Embryonic facial prominence (tissue), 1 donor: Measurements from ENCODE around the gene MAPK8IP1.

Experiments used
- DNase-seq: peaks from one replicate; pipeline ENCODE4 v3.0.0-alpha.2; 2016; ENCODE audit errors: extremely low spot score

MAPK8IP1 gene

DNA sequence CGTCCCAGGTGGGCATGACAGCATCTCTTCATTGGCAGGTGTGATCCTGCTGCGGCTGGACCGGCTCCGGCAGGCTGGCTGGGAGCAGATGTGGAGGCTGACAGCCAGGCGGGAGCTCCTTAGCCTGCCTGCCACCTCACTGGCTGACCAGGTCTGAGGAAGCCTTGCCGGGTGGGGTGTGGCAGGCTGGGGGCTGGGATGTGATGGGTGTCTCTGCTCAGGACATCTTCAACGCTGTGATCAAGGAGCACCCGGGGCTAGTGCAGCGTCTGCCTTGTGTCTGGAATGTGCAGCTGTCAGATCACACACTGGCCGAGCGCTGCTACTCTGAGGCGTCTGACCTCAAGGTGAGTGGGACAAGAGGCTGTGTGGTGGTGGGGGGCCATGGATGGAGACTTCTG, 40.5 kb downstream of the MAPK8IP1 start:
- no peak for DNase-seq

- no peak for DNase-seq
Observed at GRCh38 chr11:45926536-45927331, 41.3 kb downstream of the MAPK8IP1 start.

DNA sequence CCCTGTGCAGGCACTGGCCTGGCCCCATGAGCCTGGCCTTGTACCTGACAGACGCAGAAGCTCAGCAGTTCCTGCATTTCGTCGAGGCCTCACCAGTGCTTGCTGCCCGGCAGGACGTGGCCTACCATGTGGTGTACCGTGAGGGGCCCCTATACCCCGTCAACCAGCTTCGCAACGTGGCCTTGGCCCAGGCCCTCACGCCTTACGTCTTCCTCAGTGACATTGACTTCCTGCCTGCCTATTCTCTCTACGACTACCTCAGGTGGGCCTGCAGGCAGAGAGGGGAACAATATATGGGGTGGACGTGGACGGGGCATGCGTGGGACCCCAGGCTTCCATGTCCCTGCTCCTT, 41.9 kb downstream of the MAPK8IP1 start:
- no peak for DNase-seq

DNA sequence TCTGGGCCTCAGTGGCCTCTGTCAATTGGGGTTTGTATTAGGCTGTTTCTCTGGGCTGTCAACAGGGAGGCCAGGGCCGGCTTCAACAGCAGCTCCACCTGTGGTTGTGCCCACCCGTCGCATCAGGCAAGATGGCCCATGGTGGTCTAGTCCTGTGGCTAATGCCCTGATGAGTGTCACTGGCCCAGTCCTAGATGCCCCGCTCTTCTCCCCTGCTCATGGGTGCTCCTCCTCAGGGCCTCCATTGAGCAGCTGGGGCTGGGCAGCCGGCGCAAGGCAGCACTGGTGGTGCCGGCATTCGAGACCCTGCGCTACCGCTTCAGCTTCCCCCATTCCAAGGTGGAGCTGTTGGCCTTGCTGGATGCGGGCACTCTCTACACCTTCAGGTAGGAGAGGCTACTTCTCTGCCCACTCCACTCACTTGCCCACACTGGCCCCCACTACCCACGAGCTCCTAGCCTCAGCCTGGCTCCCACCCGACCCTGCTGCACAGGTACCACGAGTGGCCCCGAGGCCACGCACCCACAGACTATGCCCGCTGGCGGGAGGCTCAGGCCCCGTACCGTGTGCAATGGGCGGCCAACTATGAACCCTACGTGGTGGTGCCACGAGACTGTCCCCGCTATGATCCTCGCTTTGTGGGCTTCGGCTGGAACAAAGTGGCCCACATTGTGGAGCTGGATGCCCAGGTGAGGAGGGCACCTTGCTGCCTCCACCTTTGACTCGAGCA, 42.4 kb downstream of the MAPK8IP1 start:
- no peak for DNase-seq

- no peak for DNase-seq
Observed at GRCh38 chr11:45928535-45929215, 43.2 kb downstream of the MAPK8IP1 start.

GRCh38 chr11:45929486-45930030, 44.1 kb downstream of the MAPK8IP1 start:
- no peak for DNase-seq

DNA sequence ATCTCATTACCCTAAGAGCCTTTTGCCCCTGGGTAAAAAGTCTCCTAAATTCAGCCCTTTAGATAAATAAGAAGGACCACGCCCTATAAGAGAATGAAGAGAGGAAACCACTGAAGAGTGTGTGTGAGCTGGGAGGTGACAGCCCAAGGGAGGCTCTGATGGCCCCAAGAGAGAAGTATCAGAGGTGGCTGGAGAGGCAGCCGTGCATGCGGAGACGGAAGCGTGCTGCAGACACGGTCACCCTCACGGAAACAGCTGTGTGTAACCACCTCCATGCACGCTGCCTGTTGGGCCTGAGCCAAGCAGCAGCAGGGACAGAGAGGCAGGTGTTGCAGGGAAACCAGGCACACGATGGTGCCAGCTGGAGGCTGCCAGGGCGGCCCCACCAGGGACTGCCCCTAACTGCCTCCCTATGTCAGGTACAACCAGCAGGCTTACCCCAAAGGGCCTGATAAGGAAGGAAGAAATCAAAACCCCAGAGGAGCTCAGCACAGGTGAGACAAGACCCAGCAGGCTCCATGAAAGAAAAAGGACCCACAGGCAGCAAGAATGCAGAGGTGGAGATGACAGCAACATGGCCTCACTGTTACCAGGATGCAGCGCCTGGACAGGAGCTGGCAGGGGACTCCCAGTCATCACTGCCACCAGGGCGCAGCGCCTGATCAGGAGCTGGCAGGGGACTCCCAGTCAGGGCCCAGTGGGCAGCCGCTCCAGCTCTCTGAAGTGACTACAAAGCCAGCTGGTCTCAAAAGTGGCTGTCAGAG, 44.8 kb downstream of the MAPK8IP1 start:
- DNase-seq: no peak

- DNase-seq: no peak
Observed at GRCh38 chr11:45930951-45931570, 45.6 kb downstream of the MAPK8IP1 start.

GRCh38 chr11:45931739-45932138, 46.3 kb downstream of the MAPK8IP1 start:
- DNase-seq: no peak

- DNase-seq: no peak
Observed at GRCh38 chr11:45932217-45932616, 46.8 kb downstream of the MAPK8IP1 start.

DNA sequence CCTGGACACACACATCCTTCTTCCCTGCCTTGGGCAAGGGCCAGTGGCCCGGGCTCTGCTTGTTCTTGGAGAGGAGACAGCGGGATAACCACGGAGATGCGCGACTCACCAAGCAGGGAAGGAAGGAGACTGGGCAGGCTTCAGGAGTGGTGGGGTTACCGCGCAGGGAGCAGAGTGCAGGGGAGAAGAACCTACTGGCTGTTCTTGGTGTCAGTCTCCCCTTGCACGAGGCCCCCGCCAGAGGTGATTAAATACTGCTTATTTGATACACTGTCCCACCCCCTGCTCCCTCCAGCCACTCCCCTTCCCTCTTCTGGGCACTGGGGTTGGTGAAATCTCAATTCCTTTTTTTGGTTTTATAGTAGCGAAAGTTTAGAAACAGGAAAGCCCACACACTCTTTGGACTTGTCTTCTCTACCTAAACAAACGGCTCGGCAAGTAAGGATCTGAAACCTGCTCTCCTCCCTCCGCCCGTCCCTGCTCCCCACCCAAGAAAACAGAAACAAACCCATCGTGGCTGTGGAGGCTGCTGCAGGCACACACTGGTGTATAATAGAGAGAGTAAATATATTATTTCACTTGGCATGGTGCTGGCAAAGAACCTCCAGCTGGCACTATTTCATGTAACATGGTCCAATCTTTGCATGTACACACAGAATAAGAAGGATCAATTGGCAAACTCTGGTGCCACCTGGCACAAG, 47.8 kb downstream of the MAPK8IP1 start:
- DNase-seq: no peak

DNA sequence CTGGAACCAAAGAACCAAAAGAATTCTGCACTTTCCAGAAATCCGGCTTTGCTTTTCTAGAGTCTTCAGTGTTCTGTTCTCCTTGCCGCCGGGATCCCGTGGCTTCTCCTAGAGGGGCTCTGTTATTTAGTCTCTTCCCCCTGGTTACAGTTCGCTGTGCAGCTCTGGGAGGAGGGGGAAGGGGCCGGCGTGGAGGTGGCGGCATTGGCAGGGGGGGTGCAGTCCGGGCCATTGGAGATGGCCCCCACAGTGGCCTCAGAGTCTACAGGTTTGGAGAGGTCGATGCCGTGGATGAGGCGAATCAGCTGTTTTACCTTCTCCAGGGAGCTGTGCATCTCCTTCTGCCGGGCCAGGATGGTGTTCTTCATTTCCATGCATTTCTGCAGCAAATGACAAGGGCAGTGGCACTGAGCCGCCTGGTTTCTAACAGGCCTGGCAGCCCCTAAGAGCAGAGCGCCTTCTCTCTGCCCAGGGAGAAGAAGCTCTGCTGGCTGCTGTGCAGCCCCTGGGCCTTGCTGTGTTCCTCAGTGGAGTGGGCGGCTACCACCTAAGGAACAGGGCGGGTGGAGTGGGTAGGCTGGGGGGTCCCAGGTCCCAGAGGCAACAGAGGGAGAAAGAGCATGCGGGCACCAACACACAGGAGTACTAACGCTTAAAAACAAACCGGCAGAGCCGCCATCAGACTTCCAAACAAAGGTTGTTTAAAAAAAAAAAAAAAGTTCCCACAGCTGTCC, 48.6 kb downstream of the MAPK8IP1 start:
- DNase-seq: no peak

GRCh38 chr11:45934580-45935318, 49.3 kb downstream of the MAPK8IP1 start:
- DNase-seq: no peak

DNA sequence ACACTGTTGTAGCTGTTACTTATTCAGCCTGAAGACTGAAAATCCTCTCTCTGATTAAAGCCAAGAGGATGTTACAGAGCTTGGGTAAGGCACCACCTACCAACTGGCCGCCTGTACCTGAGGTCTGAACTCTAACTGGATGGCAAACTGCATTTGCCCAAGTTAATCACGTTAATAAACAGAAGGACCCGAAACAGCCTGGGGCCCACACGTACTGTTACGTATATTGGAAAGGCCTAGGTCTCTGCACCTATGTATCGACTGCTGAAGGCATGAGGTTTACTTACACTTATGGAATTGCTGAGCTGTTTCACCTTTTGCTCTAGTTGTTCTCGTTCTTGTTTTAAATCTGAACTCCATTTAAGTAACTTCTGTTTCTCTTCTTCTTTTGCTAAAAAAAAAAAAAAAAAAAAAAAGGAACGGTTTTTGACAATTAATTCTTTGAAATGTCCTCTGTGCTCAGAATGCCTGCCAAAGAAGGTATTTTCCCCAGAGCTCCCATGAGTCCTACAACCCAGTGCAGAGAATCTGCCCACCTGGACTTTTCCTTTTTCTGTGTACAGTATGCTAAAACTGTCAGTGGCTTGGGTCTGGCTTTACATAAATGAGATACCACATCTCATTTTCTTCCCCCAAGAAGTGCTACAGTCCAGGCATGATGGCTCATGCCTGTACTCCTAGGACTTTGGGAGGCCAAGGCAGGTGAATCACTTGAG, 50.1 kb downstream of the MAPK8IP1 start:
- no peak for DNase-seq

- no peak for DNase-seq
Observed at GRCh38 chr11:45936511-45937054, 51.1 kb downstream of the MAPK8IP1 start.

DNA sequence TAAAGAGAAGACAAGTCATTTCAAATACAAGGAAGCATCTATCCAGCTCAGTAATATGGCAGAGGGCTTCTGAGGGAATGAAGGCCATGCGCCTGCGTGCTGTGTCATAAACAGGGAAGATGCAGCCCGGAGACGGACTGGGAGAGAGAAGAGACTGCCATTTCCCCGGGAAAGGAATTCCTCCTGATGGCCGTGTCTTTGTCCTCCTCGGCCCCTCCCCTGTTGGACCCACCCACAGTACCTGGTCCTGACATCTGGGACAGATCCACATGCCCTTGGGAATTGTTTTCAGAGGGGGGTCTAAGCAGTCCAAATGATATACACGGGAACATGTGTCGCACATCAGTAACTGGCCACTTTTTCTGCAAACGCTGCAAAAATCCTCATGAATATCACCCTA, 52.5 kb downstream of the MAPK8IP1 start:
- no peak for DNase-seq

DNA sequence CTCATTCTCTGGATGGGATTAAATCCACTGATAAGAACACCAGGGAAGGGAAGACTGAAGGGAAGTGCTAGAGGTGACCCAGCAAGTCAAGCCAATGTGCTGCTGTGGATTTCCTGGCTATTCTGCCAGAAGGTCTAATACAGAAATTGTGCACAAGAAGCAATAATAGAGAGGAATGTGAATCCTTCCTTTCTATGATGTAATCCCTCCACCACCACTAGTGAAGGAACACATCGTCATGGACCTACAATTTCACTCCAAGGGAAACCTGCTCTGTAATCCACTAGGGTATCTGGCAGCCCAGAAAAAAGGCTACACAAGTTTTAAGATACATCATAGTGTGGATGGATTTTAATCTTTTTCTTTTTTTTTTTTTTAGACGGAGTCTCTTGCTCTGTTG, 54.4 kb downstream of the MAPK8IP1 start:
- no peak for DNase-seq

GRCh38 chr11:45941285-45941684, 55.8 kb downstream of the MAPK8IP1 start:
- DNase-seq: no peak
